ENCODE results near the gene PAIP1.

- TF ChIP-seq POLR2A (IDR thresholded peaks at IDR 0.05; ENCODE audit: low read depth, low read length): no peak; the same call in none of the 2 replicates
- TF ChIP-seq POLR2AphosphoS5 (IDR thresholded peaks at IDR 0.05; ENCODE audit: low read depth, low read length): no peak
These were observed 46.7 kb upstream of the PAIP1 start for GRCh38 chr5:43603344-43604217.

Data from GM12892 (cell line).